ENCODE results near the gene BCAS3.
A peak's percentile ranks its signal among the peaks of the same experiment; 100 is the strongest.

The BCAS3 gene

GRCh38 chr17:61416540-61417363 is 739.1 kb downstream of the BCAS3 start:
- peak; percentile 94 for DNase-seq
- TF ChIP-seq CTCF (IDR thresholded peaks at IDR 0.05; ENCODE audit: low read depth, low read length) = peak; percentile 97
- H3K27me3 ChIP-seq = no peaks in the 10 kb centered on the region
- H3K4me3 ChIP-seq (ENCODE audit: low read depth, low read length) = no peak overlapping the region
- H3K4me1 ChIP-seq = no peaks in the 10 kb centered on the region; the same call in 1 of the 2 replicates
- no peaks in the 10 kb centered on the region for H3K9me3 ChIP-seq
- H3K36me3 ChIP-seq = no peaks in the 10 kb centered on the region

- no peak for TF ChIP-seq CTCF (IDR thresholded peaks at IDR 0.05; ENCODE audit: low read depth, low read length)
- Histone ChIP-seq H3K27me3 (no peaks in the 10 kb centered on the region), H3K9me3 (no peaks in the 10 kb centered on the region), H3K4me3 (ENCODE audit: low read depth, low read length) (no peak overlapping the region), H3K4me1 (no peaks in the 10 kb centered on the region; the same call in 1 of the 2 replicates), H3K36me3 (no peaks in the 10 kb centered on the region)
- DNase-seq = no peak
These were observed 740.8 kb downstream of the BCAS3 start for GRCh38 chr17:61418449-61418848.

- Histone ChIP-seq H3K4me3 (ENCODE audit: low read depth, low read length) (no peak overlapping the region), H3K4me1 (no peaks in the 10 kb centered on the region; the same call in 1 of the 2 replicates), H3K27me3 (no peaks in the 10 kb centered on the region)
These were observed 741.9 kb downstream of the BCAS3 start for GRCh38 chr17:61419496-61420046.

GRCh38 chr17:61420052-61420451 is 742.4 kb downstream of the BCAS3 start:
- no peak for TF ChIP-seq CTCF (IDR thresholded peaks at IDR 0.05; ENCODE audit: low read depth, low read length)
- no peak for DNase-seq
- Histone ChIP-seq H3K36me3 (no peaks in the 10 kb centered on the region), H3K9me3 (no peaks in the 10 kb centered on the region), H3K4me1 (no peaks in the 10 kb centered on the region; the same call in 1 of the 2 replicates), H3K4me3 (ENCODE audit: low read depth, low read length) (no peak overlapping the region), H3K27me3 (no peaks in the 10 kb centered on the region)

More at GRCh38 chr17:61419496-61420046, 741.9 kb downstream of the BCAS3 start:
- Histone ChIP-seq H3K36me3 (no peaks in the 10 kb centered on the region), H3K9me3 (no peaks in the 10 kb centered on the region)
- TF ChIP-seq CTCF (IDR thresholded peaks at IDR 0.05; ENCODE audit: low read depth, low read length) = no peak
- DNase-seq = no peak

- H3K9me3 ChIP-seq = no peaks in the 10 kb centered on the region
- H3K4me1 ChIP-seq = no peaks in the 10 kb centered on the region; the same call in 1 of the 2 replicates
- no peak overlapping the region for H3K4me3 ChIP-seq (ENCODE audit: low read depth, low read length)
- no peak for DNase-seq
- no peaks in the 10 kb centered on the region for H3K36me3 ChIP-seq
- H3K27me3 ChIP-seq = no peaks in the 10 kb centered on the region
- no peak for TF ChIP-seq CTCF (IDR thresholded peaks at IDR 0.05; ENCODE audit: low read depth, low read length)
These were observed 743.2 kb downstream of the BCAS3 start for GRCh38 chr17:61420745-61421398.
